Measurements from ENCODE around the gene TM4SF18. TPM values are rescaled to one million over a fixed set of nuclear protein-coding genes. Genes with fewer than 3 reads are reported as not detected.

Gene TM4SF18
- total and polyA plus RNA-seq, 7 donors, result 1.8 to 7.7 (median 3.4) TPM

DNA sequence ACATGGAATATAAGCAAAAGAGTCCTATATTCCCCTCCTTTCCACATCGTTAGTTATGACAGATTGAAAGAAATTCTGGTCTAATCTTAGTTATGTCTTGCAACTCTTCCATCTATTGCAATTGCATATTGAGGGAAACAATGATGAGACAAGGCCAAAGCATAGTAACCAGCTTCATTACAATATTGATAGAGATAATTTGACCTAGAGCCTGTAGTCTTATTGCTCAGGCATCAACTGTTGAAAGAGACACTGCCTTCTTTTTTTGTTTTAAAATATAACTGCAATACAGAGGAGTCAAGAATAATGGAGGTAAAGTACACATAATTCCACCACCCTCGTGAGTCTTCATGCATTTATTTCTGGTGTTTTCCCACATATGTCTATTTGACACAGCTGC lies 2.0 kb downstream of the TM4SF18 start:
- DNase-seq, result no peak
- 60 to 64% (median 63%) methylated on average over 2 of the region's 2 CpGs for WGBS, 3 donors
- no peak overlapping the region for H3K27ac ChIP-seq

DNA sequence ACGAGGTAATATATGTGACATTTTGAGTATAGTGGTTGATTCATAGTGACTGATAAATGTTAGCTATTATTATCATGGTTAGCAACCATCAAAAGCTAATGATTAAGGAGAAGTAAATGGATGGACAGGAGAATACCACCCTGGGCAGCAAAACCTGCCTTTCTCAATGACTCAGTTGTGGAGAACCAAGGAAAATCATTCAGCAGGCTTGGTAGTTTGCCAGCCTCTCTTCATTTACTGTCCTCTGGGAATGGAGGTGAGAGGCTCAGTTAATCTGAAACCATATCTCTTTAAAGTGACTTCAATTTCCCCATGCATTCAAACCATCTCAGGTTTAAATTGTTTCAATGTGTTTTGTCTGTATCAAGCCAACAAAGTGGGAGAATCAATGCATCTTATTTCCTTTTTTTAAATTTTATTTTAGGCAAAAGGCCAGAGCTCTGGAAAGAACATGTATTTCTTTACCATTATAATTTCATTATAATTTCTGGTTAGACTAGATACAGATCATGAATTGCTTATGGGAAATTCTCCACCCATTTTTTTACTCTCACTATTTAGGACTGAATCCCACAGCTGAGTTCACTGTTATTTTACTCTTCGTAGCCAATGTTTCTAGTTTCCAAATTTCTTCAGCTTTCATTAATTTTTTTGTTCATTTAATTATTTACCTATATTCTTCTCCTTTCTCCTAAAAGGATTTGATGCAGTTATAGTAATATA lies 2.7 kb downstream of the TM4SF18 start:
- WGBS, 3 donors, result 86 to 91% (median 88%) methylated on average over 2 of the region's 2 CpGs
- TF ChIP-seq, protein P1, sequence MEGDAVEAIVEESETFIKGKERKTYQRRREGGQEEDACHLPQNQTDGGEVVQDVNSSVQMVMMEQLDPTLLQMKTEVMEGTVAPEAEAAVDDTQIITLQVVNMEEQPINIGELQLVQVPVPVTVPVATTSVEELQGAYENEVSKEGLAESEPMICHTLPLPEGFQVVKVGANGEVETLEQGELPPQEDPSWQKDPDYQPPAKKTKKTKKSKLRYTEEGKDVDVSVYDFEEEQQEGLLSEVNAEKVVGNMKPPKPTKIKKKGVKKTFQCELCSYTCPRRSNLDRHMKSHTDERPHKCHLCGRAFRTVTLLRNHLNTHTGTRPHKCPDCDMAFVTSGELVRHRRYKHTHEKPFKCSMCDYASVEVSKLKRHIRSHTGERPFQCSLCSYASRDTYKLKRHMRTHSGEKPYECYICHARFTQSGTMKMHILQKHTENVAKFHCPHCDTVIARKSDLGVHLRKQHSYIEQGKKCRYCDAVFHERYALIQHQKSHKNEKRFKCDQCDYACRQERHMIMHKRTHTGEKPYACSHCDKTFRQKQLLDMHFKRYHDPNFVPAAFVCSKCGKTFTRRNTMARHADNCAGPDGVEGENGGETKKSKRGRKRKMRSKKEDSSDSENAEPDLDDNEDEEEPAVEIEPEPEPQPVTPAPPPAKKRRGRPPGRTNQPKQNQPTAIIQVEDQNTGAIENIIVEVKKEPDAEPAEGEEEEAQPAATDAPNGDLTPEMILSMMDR (IDR thresholded peaks at IDR 0.05), result no peak
- DNase-seq (no peak), ATAC-seq (no peak)
- intact Hi-C loops (cut with DNase I), result no loop called here
- H3K4me3 ChIP-seq, result no peak overlapping the region
- H3K27me3 ChIP-seq (ENCODE audit: insufficient read depth in 3 of 3, low read length in 2 of 3), result no peaks in the 10 kb centered on the region
- no peaks in the 10 kb centered on the region for H3K36me3 ChIP-seq (ENCODE audit: insufficient read depth in 1 of 2, low read depth in 1 of 2)
- no peaks in the 10 kb centered on the region for H3K4me1 ChIP-seq
- no peak overlapping the region for H3K27ac ChIP-seq
- no peaks in the 10 kb centered on the region for H3K9me3 ChIP-seq

More for the DNA sequence above, 2.0 kb downstream of the TM4SF18 start:
- peak overlapping the region; percentile 50 for H3K4me3 ChIP-seq
- TF ChIP-seq, protein P1 (IDR thresholded peaks at IDR 0.05), result no peak
- no peaks in the 10 kb centered on the region for H3K36me3 ChIP-seq (ENCODE audit: insufficient read depth in 1 of 2, low read depth in 1 of 2)
- no peaks in the 10 kb centered on the region for H3K9me3 ChIP-seq
- no peaks in the 10 kb centered on the region for H3K27me3 ChIP-seq (ENCODE audit: insufficient read depth in 3 of 3, low read length in 2 of 3)
- H3K4me1 ChIP-seq, result no peaks in the 10 kb centered on the region
- no peak for ATAC-seq
- intact Hi-C loops (cut with DNase I), result no loop called here

DNA sequence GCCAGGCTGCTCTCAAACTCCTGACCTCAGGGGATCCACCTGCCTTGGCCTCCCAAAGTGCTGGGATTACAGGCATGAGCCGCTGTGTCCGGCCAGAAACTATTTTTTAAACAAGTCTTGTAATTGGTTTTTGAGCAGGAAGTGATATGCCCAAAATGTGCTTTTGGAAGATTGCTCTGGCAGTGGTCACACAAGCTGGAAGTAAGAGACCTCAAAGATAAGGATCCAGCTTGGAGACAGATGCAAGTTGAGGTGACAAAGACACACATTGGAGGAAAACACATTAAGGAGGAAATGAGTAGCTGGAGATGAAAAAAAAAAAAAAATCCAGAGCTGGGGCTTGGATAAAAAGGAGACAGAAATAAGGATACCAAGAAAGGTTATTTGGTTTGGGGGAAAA lies 6.3 kb downstream of the TM4SF18 start:
- intact Hi-C loops (cut with DNase I), result no loop called here
- H3K27ac ChIP-seq, result no peak overlapping the region
- H3K27me3 ChIP-seq (ENCODE audit: insufficient read depth in 3 of 3, low read length in 2 of 3), result no peaks in the 10 kb centered on the region
- H3K36me3 ChIP-seq (ENCODE audit: insufficient read depth in 1 of 2, low read depth in 1 of 2), result no peaks in the 10 kb centered on the region
- TF ChIP-seq, protein P1 (IDR thresholded peaks at IDR 0.05), result no peak
- H3K4me3 ChIP-seq, result no peak overlapping the region
- no peak for DNase-seq
- no peaks in the 10 kb centered on the region for H3K4me1 ChIP-seq
- 52 to 72% (median 63%) methylated on average over 2 of the region's 2 CpGs for WGBS, 3 donors
- ATAC-seq, result no peak
- no peaks in the 10 kb centered on the region for H3K9me3 ChIP-seq

DNA sequence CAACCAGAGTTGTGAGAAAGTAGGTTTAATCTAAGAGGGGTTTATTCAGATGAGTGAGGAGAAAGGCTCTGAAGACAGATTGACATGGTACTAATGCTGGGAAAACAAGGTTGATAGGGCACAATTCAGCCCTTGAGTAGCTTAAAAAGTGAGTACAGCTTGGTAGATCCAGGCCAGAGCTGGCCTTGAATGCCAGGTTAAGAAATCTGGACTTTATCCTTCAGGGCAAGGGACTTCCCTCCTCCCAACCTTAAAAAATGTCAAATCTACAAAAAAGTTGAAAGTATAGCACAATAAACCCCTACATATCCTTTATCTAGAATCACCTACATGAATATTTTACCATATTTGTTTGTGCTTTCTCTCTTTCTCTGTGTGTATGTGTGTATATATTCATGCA lies 7.9 kb downstream of the TM4SF18 start:
- ATAC-seq (no peak), DNase-seq (no peak)
- intact Hi-C loops (cut with DNase I), result no loop called here
- H3K36me3 ChIP-seq (ENCODE audit: insufficient read depth in 1 of 2, low read depth in 1 of 2), result no peaks in the 10 kb centered on the region
- H3K4me1 ChIP-seq, result no peaks in the 10 kb centered on the region
- no peak overlapping the region for H3K4me3 ChIP-seq
- H3K27me3 ChIP-seq (ENCODE audit: insufficient read depth in 3 of 3, low read length in 2 of 3), result no peaks in the 10 kb centered on the region
- no peaks in the 10 kb centered on the region for H3K9me3 ChIP-seq
- no peak overlapping the region for H3K27ac ChIP-seq
- TF ChIP-seq, protein P1 (IDR thresholded peaks at IDR 0.05), result no peak

DNA sequence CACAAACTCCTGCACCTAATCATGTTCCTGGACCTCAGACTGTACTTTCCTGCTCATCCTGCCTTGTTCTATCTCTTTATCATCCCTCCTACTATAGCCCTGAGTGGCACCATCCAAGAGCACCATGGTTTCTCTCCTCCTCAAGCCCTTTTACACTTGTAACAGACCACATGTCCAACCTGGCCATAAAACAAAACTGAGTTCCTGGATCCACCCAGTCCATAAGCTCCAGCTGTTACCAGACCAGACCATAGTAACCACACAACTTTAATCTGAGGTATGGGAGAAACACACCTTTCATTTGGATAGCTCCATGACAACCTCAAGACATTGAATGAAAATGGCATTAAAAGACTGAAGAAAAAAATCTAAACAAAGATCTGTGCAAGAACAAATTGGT lies 9.1 kb downstream of the TM4SF18 start:
- ATAC-seq (no peak), DNase-seq (no peak)
- Histone ChIP-seq H3K27ac (no peak overlapping the region), H3K36me3 (ENCODE audit: insufficient read depth in 1 of 2, low read depth in 1 of 2) (no peaks in the 10 kb centered on the region), H3K4me1 (no peaks in the 10 kb centered on the region), H3K27me3 (ENCODE audit: insufficient read depth in 3 of 3, low read length in 2 of 3) (no peaks in the 10 kb centered on the region), H3K9me3 (no peaks in the 10 kb centered on the region), H3K4me3 (no peak overlapping the region)
- TF ChIP-seq, protein P1 (IDR thresholded peaks at IDR 0.05), result no peak
- intact Hi-C loops (cut with DNase I), result no loop called here

All from psoas muscle (tissue), 8 donors.